GM12878 (cell line): Measurements from ENCODE around the gene ZBTB42. TPM values are rescaled to one million over a fixed set of nuclear protein-coding genes. Genes with fewer than 3 reads are reported as not detected.

Experiments used
- ATAC-seq: fragments of 200-7000 bp; cut with Tn5 transposase; 3 replicates; pipeline ENCODE4 v1.9.1; 2020; ENCODE audit warnings: mild to moderate bottlenecking, moderate library complexity
- BruUV-seq: library from RNA; stranded (reverse); fragments of 400-500 nt; replicated peaks from 2 replicates; lab custom pipeline; 2021; lab: Mats Ljungman, UMichigan
- CTCF ChIA-PET: fragments of 300-600 bp; sonication (Branson Sonifier 250); formaldehyde crosslinking; extraction: SDS; loops from one replicate; lab custom pipeline; 2021; ENCODE audit warnings: inconsistent platforms; lab: Yijun Ruan, JAX
- POLR2A ChIA-PET: fragments of 350-600 bp; formaldehyde crosslinking; extraction: SDS; loops from one replicate; lab custom pipeline; 2021; ENCODE audit warnings: inconsistent platforms; lab: Charles Lee
- RAD21 ChIA-PET: fragments of 300-600 bp; sonication (Branson Sonifier 250); formaldehyde crosslinking; loops from one replicate; lab custom pipeline; 2023; ENCODE audit warnings: antibody characterized with exemption; ENCODE audit not compliant: unreplicated experiment; lab: Charles Lee
- SMC1A ChIA-PET: fragments of 300-600 bp; sonication (Branson Sonifier 250); formaldehyde crosslinking; loops from one replicate; lab custom pipeline; 2023; ENCODE audit not compliant: unreplicated experiment, uncharacterized antibody; lab: Charles Lee
- DNase-seq: peaks from one replicate; pipeline ENCODE4 v3.0.0-alpha.2; 2011; ENCODE audit warnings: low read depth, low spot score
- FAIRE-seq: peaks from 3 replicates; lab custom pipeline; 2011; peaks lifted over from hg19 to GRCh38; lab: Jason Lieb, UNC
- H2AFZ ChIP-seq: 2 replicates; pipeline ENCODE4 v1.6.0; 2011; ENCODE audit warnings: low read depth, low read length, control low read depth; ENCODE audit not compliant: control insufficient read depth
- H3K27ac ChIP-seq: 2 replicates; pipeline ENCODE4 v1.5.1; 2011; ENCODE audit warnings: control low read depth; ENCODE audit not compliant: control insufficient read depth, insufficient read depth
- H3K27me3 ChIP-seq, 2 experiments: replicated peaks in 1 of 2; 2 replicates each; pipeline versions ENCODE4 v1.6.0 to v1.6.1; 2011; ENCODE audit warnings: low read length in 1 of 2; ENCODE audit not compliant: control insufficient read depth in 2 of 2, insufficient read depth in 2 of 2
- H3K36me3 ChIP-seq, 2 experiments: 2 replicates each; pipeline ENCODE4 v1.5.1; 2011; ENCODE audit warnings: low read length in 1 of 2; ENCODE audit not compliant: control insufficient read depth in 2 of 2, insufficient read depth in 2 of 2
- H3K4me1 ChIP-seq: 2 replicates; pipeline ENCODE4 v1.6.1; 2011; ENCODE audit warnings: mild to moderate bottlenecking, low read length, moderate library complexity, mixed read lengths; ENCODE audit not compliant: control insufficient read depth, insufficient read depth
- H3K4me2 ChIP-seq: 2 replicates; pipeline ENCODE4 v1.6.0; 2011; ENCODE audit warnings: control low read depth; ENCODE audit not compliant: control insufficient read depth, insufficient read depth
- H3K4me3 ChIP-seq: fragments of 200-600 bp; sonication (generic); 2 replicates; pipeline ENCODE4 v1.5.1; 2016
- H3K79me2 ChIP-seq: 2 replicates; pipeline ENCODE4 v1.6.0; 2011; ENCODE audit warnings: low read length; ENCODE audit not compliant: control insufficient read depth, insufficient read depth
- H3K9ac ChIP-seq: 2 replicates; pipeline ENCODE4 v1.8.0; 2011; ENCODE audit warnings: low read length, control low read depth, mixed read lengths; ENCODE audit not compliant: control insufficient read depth, insufficient read depth
- H3K9me3 ChIP-seq: replicated peaks from 3 replicates; pipeline ENCODE4 v1.5.1; 2011; ENCODE audit warnings: mild to moderate bottlenecking, low read length; ENCODE audit not compliant: control insufficient read depth, insufficient read depth
- H4K20me1 ChIP-seq: 2 replicates; pipeline ENCODE4 v1.6.0; 2011; ENCODE audit not compliant: control insufficient read depth, insufficient read depth
- MYC ChIP-seq: IDR thresholded peaks from 2 replicates; pipeline ENCODE4 v1.6.1; 2011; ENCODE audit warnings: mild to moderate bottlenecking, low read length, moderate library complexity, inconsistent platforms; ENCODE audit not compliant: insufficient read depth, insufficient replicate concordance, insufficient read length, severe bottlenecking
- ZBTB4 ChIP-seq: fragments of 450-650 bp; formaldehyde crosslinking; IDR thresholded peaks from 2 replicates; pipeline ENCODE4 v1.4.0; 2022; ENCODE audit warnings: mild to moderate bottlenecking, moderate library complexity
- WGBS: methylation state at CpG from one replicate; pipeline ENCODE4 v1.1.6; 2016; ENCODE audit warnings: low lambda C conversion rate; ENCODE audit not compliant: insufficient replicate concordance, insufficient coverage; ENCODE audit errors: missing lambda C conversion rate; 5-methylcytosine and 5-hydroxymethylcytosine counted together
- in situ Hi-C: fragments of 300-500 bp; cut with MboI; formaldehyde crosslinking; loops from 9 replicates; pipeline ENCODE4 v1.14.3; 2018; ENCODE audit warnings: mixed read lengths
- intact Hi-C: fragments of 100-400 bp; cut with micrococcal nuclease; formaldehyde crosslinking; loops from one replicate; pipeline ENCODE4 v1.14.2; 2022; ENCODE audit not compliant: unreplicated experiment
- polyA plus RNA-seq, 11 experiments: library from polyadenylated mRNA; depleted of rRNA in 4 of 11; unstranded in 6 of 11; stranded (reverse) in 5 of 11; fragments of >200 nt; fragmentation: Nextera tagmentation in 4 of 11; fragmentation: Illumina TruSeq in 1 of 11; extraction: Ambion mirVana in 4 of 11; extraction: Trizol in 1 of 11; gene quantifications; 1 replicate in 1 of 11; 2 replicates in 10 of 11; pipeline versions ENCODE4 v1.2.1 to v1.2.3, GENCODE V29; 2011 to 2016; ENCODE audit warnings: inconsistent platforms in 2 of 11, missing spikeins in 2 of 11, low read depth in 1 of 11
- total RNA-seq, 4 experiments: library from RNA; depleted of rRNA in 3 of 4; stranded (reverse); fragments of >200 nt in 3 of 4; fragmentation: Illumina TruSeq in 1 of 4; extraction: Trizol in 1 of 4; gene quantifications; 2 replicates each; pipeline versions ENCODE4 v1.2.1 to v1.2.3, GENCODE V29; 2013 to 2021

Gene ZBTB42
- total and polyA plus RNA-seq, 10 of the 15 experiments (the other 5 are each of a cell fraction or from before 2014, with no cell fraction given): 0.05 to 1.2 (median 0.37) TPM; not detected in 2

- 86% methylated on average over 16 of the region's 16 CpGs for WGBS
- Histone ChIP-seq H3K4me3 (no peak overlapping the region), H3K27ac (no peak overlapping the region), H3K4me1 (peaks cover 25% of the 10 kb centered on the region)
- in situ Hi-C loops: no loop called here
- TF ChIP-seq ZBTB4 (CRISPR knock-in tag) (no peak), MYC (no peak)
- TF ChIP-seq, all 136 proteins: peak for 0
- Histone ChIP-seq H3K4me2 (no peak overlapping the region), H4K20me1 (no peaks in the 10 kb centered on the region; the same call in 1 of the 2 replicates), H3K79me2 (peaks cover 15% of the 10 kb centered on the region), H2AFZ (no peak overlapping the region), H3K9ac (no peak overlapping the region), H3K27me3 (peaks cover 0 to 3% of the 10 kb centered on the region in 2 experiments; a peak in 2 of 4 replicates), H3K36me3 (no peaks in the 10 kb centered on the region), H3K9me3 (no peaks in the 10 kb centered on the region)
- ChIA-PET POLR2A (no interaction called here), CTCF (no interaction called here), SMC1A (no interaction called here), RAD21 (interaction anchor here (1.2 kb wide), 1 partner anchor 28 kb away, joined by 3 read pairs; no protein-coding TSS in a partner anchor)
- no TSS peak for BruUV-seq
- ATAC-seq (no peak), DNase-seq (no peak), FAIRE-seq (no peak)
- intact Hi-C loops: no loop called here
Observed at GRCh38 chr14:104798300-104799243, 2.3 kb upstream of the ZBTB42 start.
